Motor neuron (in vitro differentiated cells): ENCODE data around the gene TPRN. TPM values are rescaled to one million over a fixed set of nuclear protein-coding genes. Genes with fewer than 3 reads are reported as not detected.

ENCODE experiments used
- ATAC-seq, 8 experiments: fragments of 200-7000 bp; cut with Tn5 transposase; replicated peaks in 6 of 8; 2 replicates each; pipeline ENCODE4 v1.8.0; 2021; ENCODE audit warnings: mild to moderate bottlenecking in 8 of 8, moderate library complexity in 8 of 8
- H3K27ac ChIP-seq, 2 donors: fragments of 250-450 bp; sonication (Bioruptor Pico); 2 replicates each; pipeline ENCODE4 v1.9.0; 2021; ENCODE audit warnings: antibody characterized with exemption in 2 of 2, mild to moderate bottlenecking in 2 of 2, moderate library complexity in 1 of 2
- H3K4me1 ChIP-seq, 2 donors: fragments of 250-450 bp; sonication (Bioruptor Pico); replicated peaks in 1 of 2; 2 replicates each; pipeline ENCODE4 v1.6.1; 2021; ENCODE audit warnings: antibody characterized with exemption in 2 of 2, mild to moderate bottlenecking in 2 of 2, moderate library complexity in 1 of 2
- H3K4me3 ChIP-seq, 5 donors: fragments of 250-450 bp; sonication (Bioruptor Pico); 2 replicates each; pipeline ENCODE4 v1.9.0; 2021; ENCODE audit warnings: antibody characterized with exemption in 5 of 5, mild to moderate bottlenecking in 5 of 5, moderate library complexity in 4 of 5
- WGBS, 10 experiments: fragments of 450-650 bp; shearing (Covaris generic); methylation state at CpG; one replicate each; pipeline ENCODE4 v1.0.0; 2022; 5-methylcytosine and 5-hydroxymethylcytosine counted together
- in situ Hi-C, 9 experiments: fragments of 400-800 bp; cut with MboI; loops; one replicate each; pipeline ENCODE4 v1.15.0; 2021; ENCODE audit warnings: low sequenced_read_pairs in 9 of 9, low pct_unique_long_range_greater_than_20kb in 2 of 9; ENCODE audit not compliant: unreplicated experiment in 9 of 9
- total RNA-seq, 8 experiments: library from RNA; unstranded; fragments of 300-600 nt; gene quantifications; 2 replicates each; pipeline versions ENCODE4 v1.2.3 to v1.2.4, GENCODE V29; 2022

TPRN gene
- total RNA-seq, 8 experiments from 2014 or later = 5.9 to 79.6 (median 10.6) TPM

DNA sequence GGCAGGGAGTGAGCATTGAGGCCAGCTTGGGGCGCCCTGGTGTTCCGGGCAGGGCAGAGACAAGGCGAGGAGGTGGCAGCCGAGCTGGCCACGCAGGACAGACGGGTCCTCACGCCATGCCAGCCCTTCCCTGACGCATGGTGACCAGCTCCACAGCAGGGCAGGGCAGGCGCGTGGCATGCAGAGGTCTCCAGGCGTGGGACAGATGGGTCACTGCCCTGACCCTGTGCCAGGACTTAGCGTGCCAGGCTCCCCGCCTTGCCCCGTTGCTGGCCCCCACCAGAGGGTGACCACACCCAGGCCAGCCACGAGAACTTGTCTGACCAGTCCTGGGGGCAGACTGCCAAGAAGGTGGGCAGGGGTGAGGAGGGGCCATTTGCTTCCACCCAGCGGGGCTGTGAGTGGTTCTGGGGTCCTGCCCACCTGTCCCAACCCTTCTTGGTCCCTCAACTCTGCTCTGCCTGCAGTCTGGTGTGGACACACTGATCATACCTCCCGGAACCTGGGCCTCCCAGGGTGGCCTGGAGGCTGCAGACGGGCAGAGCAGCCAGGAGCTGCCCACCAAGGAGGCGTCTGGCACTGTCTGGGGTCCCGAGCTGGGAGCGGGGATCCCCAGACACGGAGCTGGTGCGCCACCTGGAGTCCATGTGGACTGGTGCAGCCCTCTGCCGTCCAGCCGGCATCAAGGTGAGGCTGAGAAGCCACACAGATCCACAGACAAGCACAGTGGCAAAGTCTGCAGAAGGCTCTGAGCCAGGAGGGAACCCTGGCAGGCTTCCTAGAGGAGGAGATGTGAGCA is 26.7 kb upstream of the TPRN start, which contains the start of gene RNF224:
TSS of gene RNF224 (plus strand) at position 449 of the 799 bp plus-strand sequence. CDS start 834 bp downstream, outside the sequence.
- WGBS, 10 experiments = 0 to 100% (median 10%) methylated on average over 1 to 3 of the region's 25 CpGs; no CpG with 5 or more reads in 4 of the 10 experiments
- in situ Hi-C loops = loop anchor here in 1 of 9 experiments (25.0 kb wide), 1 partner anchor 115 kb away; the partner anchor contains the start of gene DPP7

DNA sequence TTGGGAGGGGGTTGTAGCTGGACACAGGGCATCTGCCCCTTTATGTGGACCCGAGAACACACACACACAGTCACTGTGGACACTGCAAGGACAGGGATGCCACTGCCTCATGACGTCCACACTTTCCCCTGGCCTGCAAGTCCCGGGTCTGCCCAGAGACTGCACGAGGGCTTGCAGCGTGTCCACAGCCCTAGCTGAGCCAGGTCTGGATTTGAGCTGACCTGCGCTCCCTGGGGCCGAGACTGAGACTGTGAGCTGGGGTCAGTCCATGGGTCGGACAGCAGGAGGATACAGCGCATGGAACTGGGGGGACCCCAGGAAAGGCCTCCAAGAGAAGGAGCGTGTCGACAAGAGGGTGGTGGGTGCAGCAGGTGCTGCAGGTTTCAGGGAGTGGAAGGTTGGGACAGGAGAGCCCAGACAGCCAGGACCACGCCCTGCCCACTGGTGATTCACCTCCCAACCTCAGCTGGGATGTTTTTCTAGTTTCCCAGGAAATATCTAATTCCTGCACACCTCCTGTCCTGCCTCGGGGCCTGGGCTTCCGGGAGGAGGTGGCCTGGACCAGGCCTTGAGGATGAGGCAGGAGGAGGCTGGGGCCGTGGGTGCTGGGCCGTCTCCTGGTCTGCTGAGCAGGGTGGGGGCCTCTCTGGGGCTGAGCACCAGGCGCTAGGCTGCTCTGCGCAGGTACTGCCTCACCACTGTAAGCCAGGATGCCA is 26.0 kb upstream of the TPRN start:
- 38 to 97% (median 60%) methylated on average over 1 to 5 of the region's 18 CpGs; no CpG with 5 or more reads in 3 of the 10 experiments for WGBS, 10 experiments
- Histone ChIP-seq H3K4me1 (peaks cover 3 to 12% of the 10 kb centered on the region in 2 donors), H3K27ac (no peak overlapping the region), H3K4me3 (no peak overlapping the region)
- ATAC-seq = no peak
- in situ Hi-C loops = loop anchor here in 1 of 9 experiments (25.0 kb wide), 1 partner anchor 114 kb away; the partner anchor contains the start of gene DPP7

More for the DNA sequence above, 26.7 kb upstream of the TPRN start, which contains the start of gene RNF224:
- Histone ChIP-seq H3K4me1 (peaks cover 3 to 10% of the 10 kb centered on the region in 2 donors), H3K4me3 (no peak within 1 kb of the TSS), H3K27ac (no peak within 1 kb of the TSS)
- ATAC-seq = peak; percentile 10 to 57 (median 26)

DNA sequence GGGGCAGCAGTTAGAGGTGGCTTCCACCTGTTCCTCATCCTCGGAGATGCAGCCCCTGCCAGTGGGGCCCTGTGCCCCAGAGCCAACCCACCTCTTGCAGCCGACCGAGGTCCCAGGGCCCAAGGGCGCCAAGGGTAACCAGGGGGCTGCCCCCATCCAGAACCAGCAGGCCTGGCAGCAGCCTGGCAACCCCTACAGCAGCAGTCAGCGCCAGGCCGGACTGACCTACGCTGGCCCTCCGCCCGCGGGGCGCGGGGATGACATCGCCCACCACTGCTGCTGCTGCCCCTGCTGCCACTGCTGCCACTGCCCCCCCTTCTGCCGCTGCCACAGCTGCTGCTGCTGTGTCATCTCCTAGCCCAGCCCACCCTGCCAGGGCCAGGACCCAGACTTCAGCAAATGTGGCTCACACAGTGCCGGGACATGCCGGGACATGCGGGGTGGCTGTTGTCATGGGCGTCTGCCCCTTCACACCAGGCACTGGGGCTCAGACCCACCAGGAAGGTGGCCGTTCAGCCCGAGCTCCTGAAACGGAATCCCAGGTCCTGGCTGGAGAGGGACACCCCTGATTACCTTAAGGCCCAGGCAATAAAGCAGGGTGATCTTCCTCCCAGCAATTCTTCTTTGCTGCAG is 25.3 kb upstream of the TPRN start:
- Histone ChIP-seq H3K4me3 (no peak overlapping the region), H3K27ac (no peak overlapping the region), H3K4me1 (peaks cover 3 to 14% of the 10 kb centered on the region in 2 donors)
- no peak for ATAC-seq
- 20 to 80% (median 65%) methylated on average over 1 to 13 of the region's 21 CpGs; no CpG with 5 or more reads in 6 of the 10 experiments for WGBS, 10 experiments
- in situ Hi-C loops = loop anchor here in 1 of 9 experiments (25.0 kb wide), 1 partner anchor 114 kb away; the partner anchor contains the start of gene DPP7

DNA sequence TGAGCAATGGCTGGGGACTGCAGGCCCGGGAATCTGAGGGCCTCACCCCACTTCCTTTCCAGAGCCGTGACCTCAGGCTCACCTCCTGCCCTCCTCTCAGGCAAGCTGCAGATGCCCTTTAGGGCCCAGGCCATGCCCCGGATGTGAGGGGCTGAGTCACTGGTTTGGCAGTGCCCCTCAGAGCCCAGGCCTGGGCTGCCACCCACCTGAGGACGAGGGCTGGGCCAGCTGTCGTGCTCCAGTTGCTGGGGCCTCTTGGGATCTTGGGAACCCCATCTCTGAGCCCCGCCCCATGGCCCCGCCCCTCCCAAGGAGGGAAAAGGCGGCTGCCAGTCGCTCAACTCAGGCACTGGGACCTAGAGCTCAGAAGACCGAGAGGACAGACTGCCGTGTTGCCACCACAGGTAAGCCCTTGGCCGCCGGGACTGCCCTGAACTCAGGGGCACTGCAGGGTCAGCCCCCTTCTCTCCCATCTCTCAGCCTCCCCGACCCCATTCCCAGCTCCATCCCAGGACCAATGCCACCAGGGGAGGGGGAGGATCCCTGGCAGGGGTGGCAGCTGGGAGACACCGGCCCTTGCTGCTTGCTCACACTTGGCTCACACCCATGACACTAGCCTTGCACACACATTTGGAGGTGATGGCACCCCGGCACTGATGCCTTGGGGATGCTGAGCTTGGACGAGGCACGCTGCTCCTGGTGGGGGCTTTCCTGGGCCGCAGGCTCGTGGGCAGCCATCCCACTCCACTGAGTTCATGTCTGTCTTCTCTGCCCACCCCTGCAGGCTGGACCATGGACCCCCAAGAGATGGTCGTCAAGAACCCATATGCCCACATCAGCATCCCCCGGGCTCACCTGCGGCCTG is 24.5 kb upstream of the TPRN start, which contains the start of gene CYSRT1:
TSS of gene CYSRT1 (plus strand) at position 345 of the 865 bp plus-strand sequence. CDS start at position 793, 448 bp downstream.
- no peak within 1 kb of the TSS for H3K27ac ChIP-seq
- in situ Hi-C loops = loop anchor here in 1 of 9 experiments (25.0 kb wide), 1 partner anchor 113 kb away; the partner anchor contains the start of gene DPP7
- 40 to 43% (median 42%) methylated on average over 1 to 3 of the region's 23 CpGs; no CpG with 5 or more reads in 7 of the 10 experiments for WGBS, 10 experiments
- H3K4me1 ChIP-seq = peaks cover 3 to 16% of the 10 kb centered on the region in 2 donors
- no peak for ATAC-seq
- H3K4me3 ChIP-seq = peak within 1 kb of the TSS; percentile 59 to 88 (median 80)

DNA sequence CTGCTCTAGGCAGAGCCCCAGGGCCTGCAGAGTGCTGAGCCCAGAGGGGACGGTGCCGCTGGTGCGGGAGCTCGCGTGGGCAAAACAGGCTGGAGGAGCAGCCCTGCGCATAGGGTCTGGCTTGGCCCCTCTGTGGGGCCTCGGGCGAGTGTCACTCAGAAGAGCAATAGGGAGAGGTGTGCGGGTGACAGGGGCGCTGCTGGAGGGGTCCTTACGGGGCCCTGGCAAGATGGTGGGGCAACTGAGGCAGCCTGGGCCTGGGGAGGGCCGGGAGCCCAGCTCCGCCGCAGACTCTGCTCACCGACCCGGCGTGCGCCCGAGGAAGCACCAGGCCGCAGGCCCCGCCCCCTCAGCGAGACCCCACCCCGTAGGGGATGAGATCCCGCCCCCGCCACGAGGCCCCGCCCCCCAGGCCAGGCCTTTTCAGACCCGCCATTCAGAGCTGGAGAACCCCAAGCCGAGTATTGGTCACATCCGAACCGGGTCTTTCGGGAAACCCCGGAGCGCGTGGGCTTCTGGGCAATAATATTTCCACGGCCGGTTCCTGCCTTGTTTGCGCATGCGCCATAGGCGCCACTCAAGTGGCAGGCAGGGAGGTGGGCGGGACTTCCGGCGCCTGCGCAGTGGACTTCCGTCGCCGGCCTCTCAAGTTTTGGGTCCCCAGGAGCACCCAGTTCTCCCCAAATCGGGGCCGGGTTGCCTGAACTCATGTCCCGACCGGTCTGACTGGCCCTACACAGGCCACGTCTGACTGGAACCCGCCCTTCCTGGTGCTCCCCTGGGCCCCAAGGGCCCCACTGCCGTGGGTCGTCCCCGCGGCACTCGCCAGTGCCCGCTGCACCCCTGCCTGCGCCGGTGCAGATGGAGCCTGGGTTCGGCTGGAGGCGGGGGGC is 22.8 kb upstream of the TPRN start:
- ATAC-seq = peak; percentile 76 to 85 (median 82)
- H3K4me1 ChIP-seq = peaks cover 3 to 16% of the 10 kb centered on the region in 2 donors
- 0 to 3% methylated on average over 1 to 6 of the region's 63 CpGs; no CpG with 5 or more reads in 8 of the 10 experiments for WGBS, 10 experiments
- in situ Hi-C loops = no loop called here
- peak overlapping the region; percentile 46 to 70 for H3K27ac ChIP-seq
- H3K4me3 ChIP-seq = peak overlapping the region; percentile 59 to 88 (median 80)

DNA sequence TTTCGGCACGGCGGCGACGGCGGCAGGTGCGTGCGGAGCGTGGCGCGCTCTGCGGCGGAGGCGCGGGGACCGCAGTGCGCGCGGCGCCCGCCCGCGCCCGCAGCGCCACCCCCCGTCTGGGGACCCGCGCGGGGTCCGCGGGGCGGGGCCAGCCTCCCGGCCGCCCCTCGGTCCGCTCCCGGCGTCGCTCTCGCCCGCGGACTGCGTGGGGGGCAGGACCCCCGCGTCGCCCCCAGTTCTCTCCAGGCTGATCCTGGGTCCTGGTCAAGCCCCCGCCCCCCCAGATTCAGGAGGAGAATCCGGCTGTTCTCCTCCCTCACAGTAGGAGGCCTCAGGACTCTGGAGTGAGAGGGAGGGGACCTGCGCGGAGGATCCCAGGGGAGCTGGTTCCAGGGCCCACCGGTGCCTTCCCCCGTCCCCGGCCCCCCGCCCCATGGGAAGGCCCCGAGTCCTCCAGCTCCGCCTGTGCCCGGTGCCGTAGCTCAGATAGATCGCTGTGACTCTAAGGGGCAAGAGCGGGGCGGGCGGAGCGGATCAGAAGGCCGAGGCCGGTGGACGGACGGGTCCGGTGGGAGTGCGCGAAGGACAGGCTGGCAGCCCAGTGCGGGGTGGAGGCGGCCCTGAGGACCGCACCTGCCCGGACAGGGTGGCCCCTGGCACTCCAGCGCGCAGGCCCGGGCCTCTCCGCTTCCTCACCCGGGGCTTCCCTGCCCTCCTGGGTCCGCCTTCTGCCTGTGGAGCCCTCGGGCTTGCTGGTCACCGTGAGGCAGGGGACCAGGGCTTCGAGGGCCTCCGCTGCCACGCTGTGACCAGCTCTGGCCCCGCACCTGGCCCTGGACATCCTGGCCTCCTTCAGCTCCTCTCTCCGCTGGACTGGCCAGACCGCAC is 21.9 kb upstream of the TPRN start, which contains the start of gene RNF208:
TSS of gene RNF208 (minus strand) at position 51 of the 888 bp plus-strand sequence. CDS start 1,028 bp downstream, outside the sequence.
- ATAC-seq = peak in 5 of 8 experiments; percentile 10 to 27 (median 20)
- H3K27ac ChIP-seq = peak within 1 kb of the TSS; percentile 46 to 55
- in situ Hi-C loops = no loop called here
- H3K4me3 ChIP-seq = peak within 1 kb of the TSS; percentile 59 to 88 (median 80)
- WGBS, 10 experiments = 28 to 37% methylated on average over 5 to 7 of the region's 88 CpGs; no CpG with 5 or more reads in 8 of the 10 experiments
- H3K4me1 ChIP-seq = peaks cover 3 to 16% of the 10 kb centered on the region in 2 donors

DNA sequence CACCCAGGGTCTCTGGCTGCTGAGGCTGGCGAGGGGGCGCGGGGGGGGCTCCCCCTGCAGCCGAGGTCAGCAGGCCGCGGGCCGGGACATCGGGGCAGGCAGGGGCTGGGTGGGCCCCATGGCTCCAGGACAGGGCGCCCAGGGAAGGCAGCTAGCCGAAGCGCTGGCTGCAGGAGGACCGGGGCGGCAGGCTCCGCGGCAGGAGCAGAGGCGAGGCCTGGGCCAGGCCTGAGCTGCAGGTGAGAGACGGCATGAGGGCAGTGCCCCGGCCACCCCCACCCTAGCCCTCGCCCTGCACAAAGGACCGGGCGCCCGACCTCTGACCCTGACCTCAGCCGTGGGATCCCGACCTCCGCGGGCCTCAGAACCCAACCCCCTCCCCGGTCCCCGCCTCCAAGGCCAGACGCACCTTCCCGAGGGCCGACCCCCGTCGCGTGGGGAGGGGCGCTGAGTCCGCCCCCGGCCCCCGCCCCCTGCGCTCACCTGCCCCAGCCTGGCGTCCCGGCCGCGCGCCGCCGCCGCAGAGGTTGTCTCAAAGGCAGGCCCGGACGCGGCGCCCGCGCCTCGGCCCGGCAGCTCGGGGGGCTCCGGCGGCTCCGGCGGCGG is 21.1 kb upstream of the TPRN start:
- Histone ChIP-seq H3K27ac (peak overlapping the region; percentile 46 to 55), H3K4me1 (peaks cover 3 to 19% of the 10 kb centered on the region in 2 donors), H3K4me3 (peak overlapping the region; percentile 59 to 88 (median 80))
- ATAC-seq = no peak
- WGBS, 10 experiments = no CpG with 5 or more reads among the region's 61 CpGs
- in situ Hi-C loops = no loop called here

DNA sequence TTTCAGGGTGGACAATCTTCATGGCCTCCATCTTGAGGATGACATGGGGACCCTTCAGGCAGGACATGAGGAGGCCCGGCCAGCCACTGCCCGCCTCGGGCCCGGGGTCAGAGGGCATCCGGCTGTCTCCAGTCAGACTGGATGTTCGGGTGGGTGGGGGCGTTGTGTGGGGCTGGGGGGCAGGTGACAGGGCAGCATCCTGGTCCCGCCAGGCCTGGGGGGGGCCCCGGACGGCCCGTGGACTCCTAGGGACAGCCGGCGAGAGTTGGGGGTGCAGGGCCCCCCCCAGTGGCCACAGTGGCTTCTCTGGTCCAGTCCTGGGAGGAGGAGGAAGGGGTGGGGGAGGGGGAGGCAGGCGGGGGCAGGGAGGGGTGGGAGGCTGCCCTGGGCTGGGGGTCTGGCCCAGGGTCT is 20.6 kb upstream of the TPRN start:
- in situ Hi-C loops = no loop called here
- H3K27ac ChIP-seq = no peak overlapping the region
- peaks cover 3 to 19% of the 10 kb centered on the region in 2 donors for H3K4me1 ChIP-seq

DNA sequence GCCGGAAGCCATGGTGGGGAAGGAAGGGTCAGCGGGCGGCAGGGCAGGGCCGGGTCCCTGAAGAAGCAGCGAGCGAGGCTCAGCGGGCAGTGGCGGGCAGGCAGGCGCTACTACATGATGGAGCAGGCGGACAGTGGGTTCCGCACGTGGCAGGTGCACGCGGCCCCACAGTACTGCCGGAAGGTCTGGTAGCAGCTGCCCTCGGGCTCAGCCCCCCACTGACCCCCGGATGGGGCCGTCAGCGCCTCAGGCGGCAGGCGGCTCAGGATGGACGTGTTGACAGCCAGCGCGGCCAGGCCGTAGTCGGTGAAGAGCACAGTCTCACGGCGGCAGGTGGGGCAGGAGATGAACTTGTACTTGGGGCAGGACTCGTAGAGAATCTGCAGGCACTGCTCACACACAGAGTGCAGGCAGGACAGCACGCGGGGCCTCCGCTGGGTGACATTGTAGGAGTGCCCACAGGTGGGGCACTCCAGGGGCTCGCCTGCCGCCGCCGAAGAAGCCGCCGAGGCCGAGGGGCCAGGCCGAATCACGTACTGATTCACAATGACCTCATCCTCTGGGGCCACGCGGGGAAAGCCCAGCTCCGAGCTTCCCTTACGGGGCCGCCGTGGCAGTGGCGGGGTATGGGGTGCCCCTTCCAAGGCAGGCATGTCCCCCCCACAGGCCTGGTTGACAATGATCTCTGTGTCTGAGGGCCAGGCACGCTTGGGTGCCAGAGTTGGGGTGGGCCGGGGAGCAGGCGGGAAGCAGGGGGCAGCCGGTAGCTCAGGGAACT is 20.0 kb upstream of the TPRN start:
- no peak overlapping the region for H3K4me3 ChIP-seq
- 60 to 100% (median 86%) methylated on average over 1 to 6 of the region's 52 CpGs; no CpG with 5 or more reads in 6 of the 10 experiments for WGBS, 10 experiments

More for the DNA sequence above, 20.6 kb upstream of the TPRN start:
- WGBS, 10 experiments = no CpG with 5 or more reads among the region's 14 CpGs
- ATAC-seq = no peak
- peak overlapping the region; percentile 59 to 88 (median 80) for H3K4me3 ChIP-seq

More for the DNA sequence above, 20.0 kb upstream of the TPRN start:
- in situ Hi-C loops = no loop called here
- Histone ChIP-seq H3K4me1 (peaks cover 3 to 19% of the 10 kb centered on the region in 2 donors), H3K27ac (no peak overlapping the region)
- ATAC-seq = no peak
